C1 segment of cervical spinal cord (tissue), 14 donors: ENCODE results near the gene TBC1D12.

Experiments
- DNase-seq, 14 donors: peaks; one replicate each; lab custom pipeline; 2025; lab: John Stamatoyannopoulos, UW

TBC1D12 gene

DNA sequence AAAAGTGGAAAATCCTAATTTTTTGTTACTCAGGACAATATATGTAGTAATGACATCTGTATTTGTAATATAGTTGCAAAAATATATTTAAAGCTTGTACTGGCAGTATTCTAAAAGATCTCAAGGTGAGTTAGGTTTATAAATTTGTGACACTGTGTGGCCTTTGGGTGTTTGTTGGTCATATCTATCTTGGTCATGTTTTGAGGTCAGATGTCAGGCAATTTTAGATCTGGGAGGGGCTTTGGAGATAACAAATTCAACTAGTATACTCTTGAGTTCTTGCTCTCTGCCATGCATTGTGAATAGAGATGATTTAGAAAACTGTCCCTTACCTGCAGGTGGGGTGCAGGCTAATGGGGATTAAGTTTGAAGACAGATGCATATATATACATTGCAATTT is 3.1 kb downstream of the TBC1D12 start:
- DNase-seq = no peak

DNA sequence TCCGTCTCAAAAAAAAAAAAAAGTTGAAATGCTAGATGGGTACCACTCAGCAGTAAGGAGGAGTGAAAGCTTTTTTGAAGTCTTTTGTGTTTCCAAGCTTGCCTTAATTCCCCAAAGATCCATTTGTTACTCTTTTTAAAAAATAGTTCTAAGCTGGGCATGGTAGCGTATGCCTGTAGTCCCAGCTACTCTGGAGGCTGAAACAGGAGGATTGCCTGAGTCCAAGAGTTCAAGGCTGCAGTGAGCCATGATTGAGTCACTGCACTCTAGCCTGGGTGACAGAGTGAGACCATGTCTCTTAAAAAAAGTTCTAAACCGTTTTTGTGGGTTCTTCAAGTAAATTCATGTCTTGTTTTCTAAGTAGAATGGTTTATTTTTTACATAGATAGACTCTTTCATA is 5.3 kb downstream of the TBC1D12 start:
- no peak for DNase-seq

DNA sequence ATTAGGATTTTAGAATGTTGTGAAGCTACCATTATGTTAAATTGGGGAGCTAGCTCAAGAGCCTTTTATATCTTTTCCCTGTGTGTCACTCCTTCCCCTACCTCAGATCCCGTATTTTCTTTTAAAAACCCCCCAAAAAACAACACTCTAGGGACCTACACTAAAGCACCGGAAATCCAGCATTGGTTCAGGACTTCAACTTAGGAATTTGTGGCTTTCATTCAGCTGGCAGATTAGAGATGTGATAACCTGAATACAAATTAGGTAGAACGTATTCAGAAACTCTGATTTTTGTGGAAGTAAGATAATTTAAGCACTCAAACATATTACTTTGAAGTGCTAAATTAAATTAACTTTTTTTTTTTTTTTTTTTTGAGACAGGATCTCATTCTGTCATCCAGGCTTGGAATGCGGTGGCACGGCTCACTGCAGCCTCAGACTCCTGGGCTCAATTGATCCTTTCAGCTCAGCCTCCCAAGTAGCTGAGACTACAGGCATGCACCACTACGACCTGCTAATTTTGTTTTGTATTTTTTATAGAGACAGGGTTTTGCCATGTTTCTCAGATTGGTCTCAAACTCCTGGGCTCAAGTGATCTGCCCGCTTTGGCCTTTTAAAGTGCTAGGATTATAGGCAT is 6.8 kb downstream of the TBC1D12 start:
- no peak for DNase-seq

DNA sequence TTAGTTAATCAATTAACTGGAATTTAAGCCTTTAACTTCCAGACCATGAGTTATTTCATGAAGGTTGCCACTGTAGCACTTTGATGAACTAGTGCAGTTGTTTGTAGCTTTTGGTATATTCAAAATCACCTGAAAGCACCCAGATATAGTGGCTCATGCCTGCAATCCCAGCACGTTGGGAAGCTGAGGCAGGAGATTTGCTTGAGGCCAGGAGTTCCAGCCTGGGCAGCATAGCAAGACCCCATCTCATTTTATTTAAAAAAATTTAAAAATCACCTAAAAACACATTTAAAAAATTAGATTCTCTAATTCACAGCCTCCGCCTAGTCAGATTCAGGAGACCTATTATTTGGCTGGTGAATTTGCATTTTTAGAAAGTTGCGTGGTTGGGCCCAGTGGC is 9.0 kb downstream of the TBC1D12 start:
- no peak for DNase-seq

DNA sequence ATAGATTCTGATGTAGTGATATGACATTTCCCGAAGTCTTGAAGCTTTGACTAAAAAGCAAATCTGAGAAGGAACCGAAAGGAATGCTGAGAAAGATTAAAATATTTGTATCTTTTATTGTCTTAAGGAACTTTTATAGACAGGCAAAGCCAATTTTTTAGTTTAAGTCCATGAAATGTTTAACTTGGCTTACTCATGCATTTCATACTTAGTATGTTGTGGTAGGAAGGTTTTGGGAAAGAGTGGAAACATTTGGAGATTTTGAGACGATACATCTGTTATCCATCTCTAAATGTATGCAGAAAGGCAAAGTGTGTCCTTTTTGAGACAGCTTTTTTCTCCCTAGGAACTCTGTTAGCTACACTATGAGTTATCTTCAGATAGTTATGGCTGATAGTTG is 10.1 kb downstream of the TBC1D12 start:
- no peak for DNase-seq

DNA sequence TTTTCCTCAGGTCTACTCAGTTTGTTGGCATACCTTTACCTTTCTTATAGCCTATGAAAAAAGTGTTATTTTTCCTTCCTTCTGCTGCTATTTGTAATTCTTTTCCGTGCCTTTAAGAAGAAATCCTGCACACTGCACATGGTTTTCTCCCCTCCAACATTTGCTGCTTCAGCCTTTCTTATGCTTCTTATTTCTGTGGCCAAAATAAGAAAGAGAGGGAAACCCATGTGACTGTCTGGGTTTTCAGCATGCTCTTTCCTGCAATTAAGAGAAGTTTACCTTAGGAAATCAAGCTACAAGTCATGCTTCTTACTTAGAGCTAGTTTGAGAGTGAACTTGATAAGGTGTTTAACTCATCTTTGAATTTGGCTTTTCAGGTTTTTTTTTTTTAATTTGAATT is 11.0 kb downstream of the TBC1D12 start:
- DNase-seq = no peak

DNA sequence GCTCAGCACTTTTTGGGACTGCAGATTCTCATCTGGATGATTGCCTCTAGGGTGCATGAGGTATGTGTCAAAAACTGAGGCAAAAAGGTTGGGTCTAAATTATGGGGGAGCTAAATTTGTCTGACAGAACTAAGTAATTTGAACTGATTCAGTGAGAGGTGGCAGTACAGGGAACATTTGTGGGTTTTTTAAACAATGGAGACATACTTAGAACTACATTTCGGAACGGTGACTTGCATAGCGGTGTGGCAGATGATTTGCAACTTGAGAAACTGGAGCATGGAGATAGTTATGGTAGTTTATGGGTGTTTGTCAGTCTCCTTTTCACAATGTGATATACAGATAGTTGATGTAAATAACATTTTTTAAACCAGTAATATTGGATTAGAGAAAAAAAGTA is 14.6 kb downstream of the TBC1D12 start:
- DNase-seq = no peak

DNA sequence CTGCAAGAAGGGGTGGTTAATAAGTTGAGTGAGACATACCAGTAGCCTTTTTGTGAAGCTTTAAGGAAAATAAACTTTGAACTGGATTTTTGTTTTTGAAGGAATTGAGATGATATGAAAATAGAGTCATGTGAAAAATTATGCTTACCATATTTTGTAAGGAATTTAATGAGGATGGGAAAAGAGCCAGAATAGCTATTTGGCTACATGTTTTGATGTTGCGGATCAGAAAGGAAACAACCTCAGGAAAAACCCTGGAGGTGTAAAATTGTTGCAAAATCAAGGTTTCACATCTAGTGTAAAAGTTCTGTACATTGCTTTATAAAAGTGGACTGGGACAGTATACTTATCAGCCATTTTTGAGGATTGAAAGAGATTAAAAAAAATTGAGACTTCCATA is 15.0 kb downstream of the TBC1D12 start:
- no peak for DNase-seq

DNA sequence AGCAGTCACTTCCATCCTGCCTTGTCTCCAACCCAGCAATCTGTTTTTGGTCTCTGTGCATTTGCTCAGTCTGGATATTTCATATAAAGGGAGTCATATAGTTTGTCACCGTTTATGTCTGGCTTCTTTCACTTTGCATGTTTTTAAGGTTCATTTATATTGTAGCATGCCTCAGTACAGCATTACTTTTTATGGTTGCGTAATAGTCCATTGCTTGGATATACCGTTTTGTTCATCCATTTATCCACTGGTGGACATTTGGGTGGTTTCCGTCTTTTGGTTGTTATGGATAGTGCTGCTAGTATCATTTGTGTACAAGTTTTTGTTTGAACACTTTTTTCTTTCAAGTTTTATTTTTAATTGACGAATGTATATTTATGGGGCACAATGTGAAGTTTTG is 18.2 kb downstream of the TBC1D12 start:
- no peak for DNase-seq

DNA sequence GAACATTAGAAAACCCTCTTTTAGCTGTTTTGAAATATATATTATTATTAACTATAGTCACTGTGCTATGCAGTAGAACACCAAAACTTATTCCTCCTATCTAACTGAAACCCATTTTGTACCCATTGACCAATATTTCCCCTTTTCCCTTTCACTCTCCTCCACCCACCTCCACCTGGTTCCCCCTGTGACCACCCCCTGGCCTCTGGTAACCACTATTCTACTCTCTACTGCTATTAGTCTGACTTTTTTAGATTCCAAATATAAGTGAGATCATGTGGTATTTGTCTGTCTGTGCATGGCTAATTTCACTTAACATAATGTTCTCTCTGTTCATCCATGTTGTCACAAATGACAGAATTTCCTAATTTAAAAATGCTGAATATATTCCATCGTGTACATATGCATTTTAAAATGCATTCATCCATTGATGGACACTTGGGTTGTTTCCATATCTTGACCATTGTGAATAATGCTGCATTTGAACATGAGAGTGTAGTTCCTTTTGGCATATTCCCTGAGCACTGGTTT is 18.7 kb downstream of the TBC1D12 start:
- no peak for DNase-seq

DNA sequence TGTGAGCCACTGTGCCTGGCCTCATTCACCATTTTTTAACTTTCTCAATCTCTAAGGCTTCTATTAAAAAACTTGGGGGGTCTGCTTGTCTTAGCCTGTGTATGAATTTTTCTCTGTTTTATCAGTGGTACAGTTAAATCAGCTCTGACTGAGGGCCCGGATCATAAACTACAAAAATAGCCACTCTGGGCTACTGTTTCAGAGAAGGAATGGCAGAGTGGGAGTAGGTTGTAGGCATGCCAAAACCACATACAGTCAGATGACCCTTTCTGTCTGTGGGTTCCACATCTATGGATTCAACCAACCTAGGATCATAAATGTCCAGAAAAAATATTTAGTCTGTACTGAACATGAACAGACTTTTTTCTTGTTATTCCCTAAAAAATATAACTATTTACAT is 21.3 kb downstream of the TBC1D12 start:
- DNase-seq = no peak

DNA sequence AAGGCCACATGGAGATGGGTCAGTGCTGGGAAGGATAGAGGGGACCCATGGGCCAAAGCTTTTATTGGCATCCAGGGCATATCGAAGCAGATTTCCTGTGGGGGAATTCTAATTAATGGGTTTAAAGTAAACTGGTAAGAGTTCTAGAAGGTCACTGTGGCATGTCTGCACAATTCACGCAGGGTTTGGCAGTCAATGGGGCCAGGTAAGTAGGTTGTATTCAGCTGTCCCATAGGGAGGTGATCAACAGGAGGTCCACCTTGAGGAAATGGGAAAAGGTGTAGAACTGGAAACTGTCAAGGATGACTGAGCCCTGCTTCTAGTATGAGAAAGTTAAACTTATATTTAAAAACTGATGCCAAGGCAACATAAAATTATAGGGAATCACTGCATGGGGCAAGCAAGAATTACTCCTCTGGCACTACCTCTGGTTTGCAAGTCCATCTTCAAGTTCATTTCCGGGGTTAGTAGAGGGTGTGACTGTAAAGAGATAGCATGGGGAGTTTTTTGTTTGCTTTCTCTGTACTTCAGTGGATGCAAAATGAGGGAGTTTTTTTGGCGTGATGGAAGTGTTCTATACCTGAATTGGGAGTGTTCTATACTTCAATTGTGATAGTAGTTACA is 22.5 kb downstream of the TBC1D12 start:
- DNase-seq = no peak

DNA sequence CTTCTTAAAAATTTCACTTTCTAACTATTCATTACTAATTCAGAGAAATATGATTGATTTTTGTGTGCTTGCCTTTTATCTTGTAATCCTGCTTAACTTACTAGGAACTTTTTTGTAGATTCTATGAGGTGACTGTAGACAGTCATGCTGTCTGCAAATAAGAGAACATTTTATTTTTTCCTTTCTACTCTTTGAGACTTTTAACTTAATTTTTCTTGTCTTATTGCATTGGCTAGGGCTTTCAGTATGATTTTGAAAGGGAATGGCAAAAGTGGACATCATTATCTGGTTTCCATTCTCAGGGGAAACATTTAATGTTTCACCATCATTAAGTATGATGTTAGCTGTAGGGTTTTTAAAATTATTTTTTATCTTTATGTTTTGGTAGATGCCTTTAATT is 23.6 kb downstream of the TBC1D12 start:
- DNase-seq = no peak

DNA sequence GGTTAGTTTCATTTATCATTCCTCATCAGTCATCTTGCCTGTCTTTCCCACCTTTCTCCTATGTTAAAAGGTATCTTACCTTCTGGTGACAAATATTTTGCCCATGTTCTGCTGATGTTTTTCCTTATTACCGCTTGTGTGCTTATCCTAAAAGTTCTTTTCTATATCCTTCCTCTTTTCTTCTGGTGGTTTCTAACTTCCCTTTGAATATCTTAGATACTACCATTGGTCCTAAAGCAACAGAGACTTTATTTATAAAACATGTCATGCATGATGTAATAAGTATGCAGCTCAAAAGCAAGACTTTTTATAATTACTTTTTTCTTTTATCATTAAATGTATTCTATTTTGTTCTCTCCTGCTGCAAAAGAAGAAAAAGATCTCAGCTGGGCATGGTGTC is 24.8 kb downstream of the TBC1D12 start:
- DNase-seq = no peak

DNA sequence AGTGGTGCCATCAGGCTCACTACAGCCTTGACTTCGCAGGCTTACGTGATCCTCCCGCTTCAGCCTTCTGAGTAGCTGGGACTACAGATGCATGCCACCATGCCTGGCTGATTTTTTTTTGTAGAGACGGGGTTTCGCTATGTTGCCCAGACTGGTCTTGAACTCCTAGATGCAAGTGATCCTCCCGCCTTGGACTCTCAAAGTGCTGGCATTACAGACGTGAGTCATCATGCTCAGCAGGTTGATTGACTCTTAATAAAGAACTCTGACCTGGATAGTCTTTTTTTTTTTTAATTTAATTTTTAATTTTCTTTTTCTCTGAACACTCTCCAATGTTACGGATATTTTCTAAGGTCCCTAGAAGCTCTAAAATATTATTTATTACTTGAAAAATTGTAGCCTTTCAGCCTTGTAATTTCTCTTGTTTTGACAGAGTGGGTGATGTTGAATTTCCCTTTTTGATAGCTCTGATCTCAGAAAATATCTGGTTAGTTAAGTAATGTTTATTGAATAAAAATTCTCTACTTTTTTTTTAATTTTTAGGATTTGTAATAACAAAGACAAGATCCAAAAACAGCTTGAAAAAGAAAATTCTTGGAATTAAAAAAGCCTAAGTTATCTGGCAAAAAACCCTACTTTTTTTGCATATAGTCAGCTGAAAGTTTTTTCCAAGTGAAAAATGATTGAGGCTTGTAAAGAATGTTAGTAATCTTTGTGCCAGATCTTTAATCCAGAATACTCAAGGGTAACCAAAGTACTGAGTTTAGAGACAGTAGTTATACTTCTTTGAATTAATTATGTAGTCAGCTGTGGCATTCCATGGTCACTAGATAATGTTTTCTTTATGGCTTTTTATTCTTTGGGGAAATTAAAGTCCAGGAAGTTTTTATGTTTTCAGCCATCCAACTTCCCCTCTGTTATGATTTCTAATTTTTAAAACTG is 26.7 kb downstream of the TBC1D12 start:
- no peak for DNase-seq

DNA sequence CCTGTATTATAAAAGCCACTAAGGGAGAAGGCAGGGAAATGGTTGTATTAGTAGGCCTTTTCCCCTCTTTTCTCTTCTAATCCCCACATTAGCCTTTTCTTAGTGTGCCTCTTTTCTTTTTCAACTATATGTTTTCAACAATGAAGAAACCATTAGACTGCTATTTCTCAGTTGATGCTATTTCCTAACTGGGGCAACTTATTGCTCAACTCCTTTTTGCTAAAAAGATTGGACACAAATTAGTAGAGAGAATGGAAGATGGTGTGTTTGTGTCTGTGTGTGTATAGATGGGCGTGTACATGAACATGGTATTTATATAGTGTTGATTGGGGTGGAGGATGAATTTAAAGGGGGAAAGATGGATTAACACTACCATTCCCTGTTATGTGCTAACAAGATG is 28.4 kb downstream of the TBC1D12 start:
- DNase-seq = no peak

DNA sequence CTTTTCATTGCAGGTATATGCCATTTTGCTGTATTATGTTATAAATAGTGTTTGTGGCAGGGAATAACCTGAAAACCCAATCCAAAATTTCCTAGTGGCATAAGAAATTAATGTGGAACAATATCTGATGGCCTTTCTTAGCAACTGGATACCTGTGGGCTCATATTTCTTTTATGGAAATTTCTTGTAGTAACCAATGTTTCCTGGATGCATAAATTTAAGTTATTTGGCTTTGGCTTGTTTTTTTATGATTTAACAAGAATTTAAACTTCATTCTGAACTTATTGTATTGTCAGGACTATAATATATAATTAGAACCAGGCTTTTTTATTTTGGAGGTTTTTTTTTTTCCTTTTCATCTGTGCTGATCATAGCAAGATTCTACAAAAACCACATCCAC is 30.1 kb downstream of the TBC1D12 start:
- DNase-seq = no peak

DNA sequence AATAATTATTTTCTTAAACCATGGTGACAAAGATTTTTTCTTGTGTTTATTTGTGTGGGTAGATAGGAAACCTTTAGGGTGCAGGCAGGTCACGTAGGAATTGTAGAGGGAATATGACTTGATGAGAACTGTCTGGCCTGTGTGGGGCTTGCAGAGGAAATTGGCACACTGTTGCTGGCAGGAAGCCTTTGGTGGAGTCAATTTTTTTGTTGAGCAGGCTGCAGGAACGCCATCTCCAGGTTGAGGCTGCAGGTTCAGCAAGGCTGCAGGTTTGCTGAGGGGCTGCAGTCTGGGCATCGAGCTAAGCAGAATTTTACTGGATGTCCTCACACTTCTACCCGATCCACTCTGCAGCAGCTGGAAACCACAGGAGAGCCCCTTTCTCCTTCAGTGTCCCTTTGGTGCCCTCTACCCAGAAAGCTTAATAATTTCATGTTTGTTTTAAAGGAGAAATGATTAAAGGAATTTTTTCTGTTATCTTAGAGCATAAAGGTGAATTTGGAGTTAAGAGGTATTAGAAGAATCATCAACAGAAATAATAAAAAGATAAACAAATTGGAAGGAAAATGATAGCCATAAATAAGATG is 37.0 kb downstream of the TBC1D12 start:
- DNase-seq = no peak

DNA sequence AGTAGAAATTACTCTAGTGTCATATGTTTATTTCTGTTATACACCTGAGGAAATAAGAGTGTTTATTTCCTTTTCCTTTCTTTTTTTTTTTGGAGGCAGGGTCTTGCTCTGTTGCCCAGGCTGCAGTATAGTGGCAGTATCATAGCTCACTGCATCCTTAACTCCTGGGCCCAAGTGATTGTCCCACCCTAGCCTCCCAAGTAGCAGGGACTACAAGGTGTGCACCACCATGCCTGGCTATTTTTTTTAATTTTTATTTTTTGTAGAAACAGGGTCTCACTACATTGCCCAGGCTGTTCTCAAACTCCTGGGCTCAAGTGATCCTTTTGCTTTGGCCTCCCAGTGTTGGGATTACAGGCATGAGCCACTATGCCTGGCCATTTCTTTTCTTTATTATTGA is 37.8 kb downstream of the TBC1D12 start:
- DNase-seq = no peak

DNA sequence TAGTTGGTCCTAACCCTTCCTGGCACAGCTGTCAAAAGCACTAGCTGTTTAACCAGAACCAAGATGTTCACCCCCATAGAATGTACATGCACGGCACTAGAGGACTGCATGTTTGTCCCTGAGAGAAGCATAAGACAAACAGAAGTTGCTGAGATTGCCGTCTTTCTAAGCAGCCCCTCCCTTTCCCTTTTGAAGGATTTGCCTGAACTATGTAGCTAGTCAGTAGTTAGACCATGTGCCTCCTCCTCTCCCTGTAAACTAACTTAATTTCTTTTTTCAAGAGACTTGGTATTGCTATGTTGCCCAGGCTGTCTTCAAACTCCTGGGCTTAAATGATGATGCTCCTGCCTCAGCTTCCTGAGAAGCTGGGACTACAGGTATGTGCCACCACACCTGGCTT is 40.7 kb downstream of the TBC1D12 start:
- DNase-seq = no peak

DNA sequence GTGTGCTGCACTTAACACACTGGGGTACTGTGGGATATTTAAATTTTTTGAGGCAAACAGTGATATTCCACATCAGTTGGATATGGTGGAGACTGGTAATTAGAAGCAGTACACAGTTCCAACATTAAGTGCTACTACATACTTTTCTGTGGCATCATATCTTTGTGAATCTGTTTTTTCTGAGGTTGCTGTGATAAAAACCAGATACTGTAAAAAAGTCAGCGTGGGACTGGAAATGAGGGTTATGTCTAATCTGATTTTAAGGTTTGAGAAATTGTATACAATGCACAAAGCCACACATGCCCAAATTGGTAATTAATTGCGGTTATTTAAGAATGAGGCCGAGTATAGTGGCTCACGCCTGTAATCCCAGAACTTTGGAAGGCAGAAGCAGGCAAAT is 41.2 kb downstream of the TBC1D12 start:
- no peak for DNase-seq

DNA sequence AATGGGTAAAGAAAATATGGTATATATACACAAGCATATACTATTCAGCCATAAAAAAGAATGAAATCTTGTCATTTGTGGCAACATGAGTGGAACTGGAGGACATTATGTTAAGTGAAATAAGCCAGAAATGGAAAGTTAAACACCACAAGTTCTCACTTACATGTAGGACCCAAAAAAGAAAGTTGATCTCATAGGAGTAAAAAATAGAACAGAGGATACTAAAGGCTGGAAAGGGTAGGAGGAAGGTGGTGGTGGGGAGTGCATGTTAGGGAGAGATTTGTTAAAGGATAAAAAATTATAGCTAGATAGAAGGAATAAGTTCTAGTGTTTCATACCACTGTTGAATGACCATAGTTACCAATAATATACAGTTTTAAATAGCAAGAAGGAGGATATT is 48.4 kb downstream of the TBC1D12 start:
- no peak for DNase-seq
